HG03108 (cell line): Measurements from ENCODE around the gene PBXIP1.

Experiments
- ATAC-seq: cut with Tn5 transposase; IDR thresholded peaks from one replicate; pipeline ENCODE4 v1.9.1; 2021; ENCODE audit warnings: moderate library complexity; ENCODE audit not compliant: unreplicated experiment

The PBXIP1 gene, protein sequence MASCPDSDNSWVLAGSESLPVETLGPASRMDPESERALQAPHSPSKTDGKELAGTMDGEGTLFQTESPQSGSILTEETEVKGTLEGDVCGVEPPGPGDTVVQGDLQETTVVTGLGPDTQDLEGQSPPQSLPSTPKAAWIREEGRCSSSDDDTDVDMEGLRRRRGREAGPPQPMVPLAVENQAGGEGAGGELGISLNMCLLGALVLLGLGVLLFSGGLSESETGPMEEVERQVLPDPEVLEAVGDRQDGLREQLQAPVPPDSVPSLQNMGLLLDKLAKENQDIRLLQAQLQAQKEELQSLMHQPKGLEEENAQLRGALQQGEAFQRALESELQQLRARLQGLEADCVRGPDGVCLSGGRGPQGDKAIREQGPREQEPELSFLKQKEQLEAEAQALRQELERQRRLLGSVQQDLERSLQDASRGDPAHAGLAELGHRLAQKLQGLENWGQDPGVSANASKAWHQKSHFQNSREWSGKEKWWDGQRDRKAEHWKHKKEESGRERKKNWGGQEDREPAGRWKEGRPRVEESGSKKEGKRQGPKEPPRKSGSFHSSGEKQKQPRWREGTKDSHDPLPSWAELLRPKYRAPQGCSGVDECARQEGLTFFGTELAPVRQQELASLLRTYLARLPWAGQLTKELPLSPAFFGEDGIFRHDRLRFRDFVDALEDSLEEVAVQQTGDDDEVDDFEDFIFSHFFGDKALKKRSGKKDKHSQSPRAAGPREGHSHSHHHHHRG

GRCh38 chr1:154955718-154956543, at the start of gene PBXIP1:
Gene PBXIP1 (minus strand): TSS chr1:154956099. CDS start chr1:154953721, 2,378 bp downstream.
- peak; percentile 2 for ATAC-seq

DNA sequence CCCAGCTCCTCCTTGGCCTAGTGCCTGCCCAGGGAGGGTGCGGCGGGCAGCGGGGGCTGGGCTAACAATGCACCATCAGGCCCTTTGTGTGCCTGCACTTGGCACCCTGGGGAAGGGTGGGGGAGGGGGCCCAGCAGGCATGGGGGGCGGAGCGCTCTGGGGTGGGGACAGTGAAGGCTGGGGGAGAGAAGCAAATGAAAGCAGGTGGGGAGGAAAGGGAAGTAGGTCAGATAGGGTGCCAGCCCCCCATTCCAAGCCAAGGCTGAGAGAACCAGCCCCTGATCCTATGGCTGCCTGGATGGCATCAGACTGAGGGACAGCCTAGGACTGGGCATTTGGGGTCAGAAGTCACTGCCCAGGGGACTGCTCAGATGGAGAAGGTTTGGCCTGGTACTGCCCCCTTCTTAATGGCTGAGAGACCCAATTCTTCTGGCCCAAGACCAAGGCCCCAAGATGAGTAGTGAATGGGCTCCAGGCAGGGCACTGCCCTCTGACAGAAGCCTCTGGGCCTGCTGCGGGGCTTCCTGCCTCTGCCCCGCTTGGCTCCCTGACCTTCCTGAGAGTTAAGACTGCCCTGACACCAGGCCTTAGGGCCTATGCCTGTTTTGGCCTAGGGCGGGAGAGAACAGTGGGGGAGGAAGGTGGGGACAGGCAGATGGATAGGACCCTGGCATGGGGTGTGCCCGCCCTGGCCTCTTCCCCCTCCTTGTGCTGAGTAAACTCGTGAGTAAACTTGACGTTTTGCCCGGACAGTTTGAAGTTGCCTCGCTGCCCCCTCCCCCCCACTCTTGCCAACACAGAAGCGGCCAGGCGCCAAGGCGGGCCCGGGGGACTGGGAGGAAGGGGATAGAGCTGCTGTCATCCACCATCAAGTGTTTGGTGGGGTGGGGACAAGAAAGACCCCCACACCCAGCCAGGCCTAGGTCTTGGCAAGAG, 49.4 kb upstream of the PBXIP1 start:
- ATAC-seq = no peak

DNA sequence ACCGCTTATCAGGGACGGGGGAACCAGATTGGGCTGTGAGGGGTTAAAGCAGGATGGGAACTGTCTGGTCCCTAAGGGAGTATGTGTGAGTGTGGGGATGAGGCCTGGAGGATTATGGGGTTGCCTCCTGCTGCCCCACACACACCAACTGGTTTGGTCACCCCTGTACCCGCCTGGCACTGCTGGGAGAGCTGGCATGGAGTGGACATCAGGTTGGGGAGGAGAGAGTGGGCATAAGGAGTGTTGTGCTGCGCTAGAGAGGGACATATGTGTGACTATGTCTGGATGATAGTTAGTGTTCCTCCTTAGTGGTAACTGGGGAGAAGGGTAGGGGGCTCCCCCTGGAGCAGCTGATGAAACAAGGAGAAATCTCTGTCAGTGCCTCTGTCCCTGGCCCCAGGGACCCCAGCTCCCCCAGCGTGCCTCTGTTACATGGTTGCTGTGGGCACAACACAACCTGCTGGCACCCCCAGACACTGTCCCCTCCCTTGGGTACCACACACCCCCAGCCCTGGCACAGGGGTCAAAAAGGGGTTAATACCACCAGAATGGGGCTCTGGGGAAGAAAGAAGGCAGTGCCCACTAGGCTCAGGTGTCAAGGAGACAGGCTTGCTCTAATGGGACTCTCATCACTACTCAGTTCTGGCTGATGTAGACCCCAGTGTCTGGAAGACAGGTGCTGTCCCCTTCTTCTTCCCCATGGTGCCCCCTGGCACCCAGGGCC, 48.6 kb upstream of the PBXIP1 start:
- no peak for ATAC-seq

DNA sequence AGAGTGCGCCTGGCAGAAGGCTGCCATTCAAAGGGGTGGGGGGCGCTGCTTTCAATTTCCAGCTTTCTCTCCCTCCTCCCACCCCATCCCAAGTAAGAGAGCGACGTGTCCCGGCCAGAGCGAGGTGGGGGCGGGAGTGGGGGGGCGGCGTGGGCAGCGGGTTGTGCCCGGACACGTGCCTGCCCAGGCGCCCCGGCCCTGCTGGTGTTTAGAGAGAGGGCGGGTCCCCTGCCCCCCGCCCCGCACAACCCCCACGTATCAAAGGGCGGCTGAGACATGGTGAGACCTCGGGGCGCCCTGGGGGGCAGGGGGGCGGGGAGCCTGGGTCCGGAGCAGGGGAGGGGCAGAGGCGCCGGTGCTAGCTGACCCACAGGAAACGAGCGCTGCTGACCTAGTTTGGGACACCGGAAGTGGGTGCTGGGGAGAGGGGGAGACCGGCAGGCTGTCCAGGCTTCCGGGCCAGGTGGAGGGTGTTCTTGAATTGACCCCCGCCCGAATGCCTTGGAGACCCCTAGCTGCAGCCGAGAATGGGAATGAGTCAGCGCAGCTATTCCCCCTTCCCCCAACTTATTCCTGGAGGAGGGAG, 48.0 kb upstream of the PBXIP1 start:
- no peak for ATAC-seq

DNA sequence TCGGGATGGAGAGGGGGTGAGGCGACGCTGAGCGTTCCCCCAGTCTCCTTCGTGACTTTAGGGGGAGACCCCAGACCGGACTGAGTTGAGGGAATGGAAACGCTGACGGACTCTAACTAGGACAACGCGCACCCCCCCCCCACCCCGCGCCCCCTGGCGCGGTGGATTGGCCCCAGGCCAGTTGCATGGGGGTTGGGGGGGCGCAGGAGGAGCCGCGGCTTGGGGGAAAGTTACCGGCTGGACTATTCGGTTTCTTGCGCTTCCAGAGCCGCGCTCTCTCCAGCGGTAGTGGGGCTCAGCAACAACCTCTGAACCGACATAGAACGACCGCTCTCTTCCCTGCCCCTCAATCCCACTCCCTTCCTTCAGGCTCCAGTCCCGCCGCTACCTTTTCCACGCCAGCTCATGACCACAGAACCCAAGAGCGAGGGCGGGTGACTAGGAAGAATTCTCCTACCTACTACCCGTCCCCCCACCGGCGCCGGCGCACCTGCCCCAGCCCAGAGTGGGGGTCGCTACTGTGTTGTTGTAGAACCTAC, 47.4 kb upstream of the PBXIP1 start:
- no peak for ATAC-seq

DNA sequence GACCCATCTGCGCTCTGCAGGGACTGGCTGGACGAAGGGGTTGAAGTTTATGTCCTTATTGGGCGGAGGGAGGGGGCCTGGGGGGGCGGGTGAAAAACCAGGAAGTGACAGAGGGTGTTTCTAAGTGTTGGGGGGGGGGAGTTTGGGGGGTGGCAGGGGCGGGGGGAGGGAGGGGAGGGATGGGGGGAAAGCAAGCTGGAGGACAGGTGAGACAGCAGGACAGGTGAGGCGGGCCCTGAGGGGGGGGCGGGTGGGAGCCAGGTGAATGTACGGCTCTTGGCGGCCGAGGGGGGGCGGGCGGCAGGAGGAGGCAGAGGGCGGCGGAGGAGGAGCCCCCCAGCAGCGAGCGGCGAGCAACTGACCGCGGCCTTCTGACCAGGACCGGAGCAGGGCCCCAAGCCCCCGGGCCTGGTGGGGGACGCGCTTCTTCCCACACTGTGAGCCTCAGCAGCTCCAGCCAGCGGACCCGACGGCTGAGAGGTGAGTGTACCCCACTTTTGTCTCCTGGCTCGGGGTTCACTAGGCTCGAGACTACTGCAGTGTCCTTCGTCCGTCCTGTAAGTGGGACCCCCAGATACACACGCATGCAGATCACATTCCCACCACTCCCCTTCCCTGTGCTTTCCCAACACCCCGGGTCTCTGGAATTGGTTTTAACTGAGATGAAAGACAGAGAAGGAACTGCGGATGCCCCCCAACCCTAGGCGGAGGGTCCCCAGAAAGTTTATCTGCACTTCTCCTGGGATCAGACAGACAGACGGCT, 46.7 kb upstream of the PBXIP1 start, which contains the start of gene ZBTB7B:
Gene ZBTB7B, plus strand, starts transcription at position 339 of the 763 bp plus-strand sequence. CDS start 11,859 bp downstream, outside the sequence.
- no peak for ATAC-seq

DNA sequence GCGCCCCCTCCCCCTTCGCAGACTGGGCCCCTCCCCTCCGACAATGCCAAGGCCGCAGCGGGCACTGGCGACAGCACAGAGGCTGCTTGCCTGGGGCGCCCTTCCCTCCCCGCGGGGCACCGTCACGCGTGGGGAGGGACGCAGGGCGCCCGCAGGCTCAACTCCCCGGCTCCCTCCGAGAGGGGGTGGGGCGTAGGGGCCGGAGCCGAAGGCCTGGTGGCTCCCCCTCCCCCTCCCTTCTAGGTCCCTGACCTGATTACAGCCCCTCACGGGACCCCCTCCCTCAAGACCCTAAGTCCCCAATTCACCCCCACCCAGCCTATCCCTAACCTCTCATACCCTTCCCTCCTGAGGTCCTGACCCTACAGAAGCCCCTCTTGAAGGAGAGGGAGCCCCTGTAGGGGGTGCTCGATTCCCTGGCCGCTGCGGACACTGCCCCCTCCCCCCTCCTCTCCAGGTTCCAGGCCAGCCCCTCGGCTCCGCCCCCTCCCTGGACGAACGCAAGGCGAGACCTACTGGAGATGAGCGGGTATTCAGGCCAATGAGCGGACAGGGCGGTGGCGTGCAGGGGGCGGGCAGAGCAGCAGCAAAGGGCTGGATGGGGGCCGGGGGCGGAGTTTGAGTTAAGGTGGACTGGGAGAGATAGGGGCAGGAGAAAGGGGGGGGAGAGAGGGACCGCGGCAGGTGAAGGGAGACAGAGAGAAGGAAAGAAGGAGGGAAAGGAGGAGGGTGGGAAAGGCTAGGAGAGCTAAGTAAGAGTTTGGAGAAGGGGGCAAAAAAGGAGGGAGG, 46.0 kb upstream of the PBXIP1 start:
- peak; percentile 47 for ATAC-seq

DNA sequence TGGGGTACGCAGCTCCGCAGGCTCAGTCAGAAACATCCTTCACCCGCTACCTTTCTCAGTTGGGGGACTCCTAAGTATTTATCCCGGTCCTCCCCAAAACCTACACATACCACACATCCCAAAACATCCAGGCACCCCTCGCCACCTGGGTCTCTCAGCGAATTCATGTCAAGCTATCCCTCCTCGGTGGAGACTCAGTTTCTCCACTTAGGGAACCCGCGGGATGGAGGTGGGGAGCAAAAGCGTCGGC, 45.5 kb upstream of the PBXIP1 start:
- ATAC-seq = no peak

DNA sequence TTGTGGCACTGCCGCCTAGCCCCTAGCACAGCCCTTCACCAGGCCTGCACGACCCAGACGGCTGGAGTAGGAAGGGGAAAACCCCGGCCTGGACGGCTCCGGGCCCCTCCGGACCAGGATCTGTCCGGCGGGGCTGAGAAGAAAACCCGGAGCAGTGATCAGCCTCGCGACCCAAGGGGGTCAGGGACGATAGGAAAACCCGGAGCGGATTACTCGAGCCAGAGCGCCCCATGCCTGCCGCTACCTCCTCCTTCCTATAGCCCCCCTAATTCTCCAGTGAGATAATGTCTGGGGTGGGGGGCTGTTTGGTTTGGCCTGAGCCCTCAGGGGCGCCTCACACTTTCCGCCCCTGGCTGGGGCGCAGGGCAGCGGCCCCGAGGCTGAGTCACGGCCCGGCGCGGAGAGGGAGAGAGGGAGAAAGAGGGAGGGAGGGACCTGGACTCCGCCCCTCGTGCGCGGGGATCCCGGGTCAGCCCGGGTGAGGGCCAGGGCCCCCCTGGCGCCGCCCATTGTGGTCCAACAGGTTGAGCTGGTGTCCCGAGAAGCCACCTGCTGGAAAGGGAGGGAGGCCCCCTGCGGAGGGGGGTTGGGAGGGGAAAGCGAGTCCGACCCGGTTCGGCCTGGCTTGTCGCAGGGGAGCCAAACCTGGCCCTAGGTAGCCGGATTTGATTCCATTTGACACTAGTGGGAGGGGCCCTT, 45.0 kb upstream of the PBXIP1 start:
- ATAC-seq = peak; percentile 41

DNA sequence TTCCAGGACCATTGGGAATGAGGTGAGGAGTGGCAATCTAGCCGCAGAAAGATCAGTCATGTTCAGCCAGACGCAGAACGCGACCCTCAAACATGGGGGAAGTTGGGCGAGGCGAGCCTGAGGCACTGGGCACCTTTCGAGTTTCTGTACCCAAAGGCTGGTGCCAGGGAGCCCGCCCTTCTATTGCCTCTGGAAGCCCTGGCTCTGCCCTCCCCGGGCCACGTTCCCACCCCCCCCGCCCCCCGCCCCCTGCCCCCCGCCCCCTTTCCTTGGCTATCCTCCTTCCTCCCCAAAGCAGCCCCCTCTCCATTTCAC, 44.5 kb upstream of the PBXIP1 start:
- ATAC-seq = no peak

- ATAC-seq = no peak
These were observed 43.9 kb upstream of the PBXIP1 start for GRCh38 chr1:154999571-155000410.

DNA sequence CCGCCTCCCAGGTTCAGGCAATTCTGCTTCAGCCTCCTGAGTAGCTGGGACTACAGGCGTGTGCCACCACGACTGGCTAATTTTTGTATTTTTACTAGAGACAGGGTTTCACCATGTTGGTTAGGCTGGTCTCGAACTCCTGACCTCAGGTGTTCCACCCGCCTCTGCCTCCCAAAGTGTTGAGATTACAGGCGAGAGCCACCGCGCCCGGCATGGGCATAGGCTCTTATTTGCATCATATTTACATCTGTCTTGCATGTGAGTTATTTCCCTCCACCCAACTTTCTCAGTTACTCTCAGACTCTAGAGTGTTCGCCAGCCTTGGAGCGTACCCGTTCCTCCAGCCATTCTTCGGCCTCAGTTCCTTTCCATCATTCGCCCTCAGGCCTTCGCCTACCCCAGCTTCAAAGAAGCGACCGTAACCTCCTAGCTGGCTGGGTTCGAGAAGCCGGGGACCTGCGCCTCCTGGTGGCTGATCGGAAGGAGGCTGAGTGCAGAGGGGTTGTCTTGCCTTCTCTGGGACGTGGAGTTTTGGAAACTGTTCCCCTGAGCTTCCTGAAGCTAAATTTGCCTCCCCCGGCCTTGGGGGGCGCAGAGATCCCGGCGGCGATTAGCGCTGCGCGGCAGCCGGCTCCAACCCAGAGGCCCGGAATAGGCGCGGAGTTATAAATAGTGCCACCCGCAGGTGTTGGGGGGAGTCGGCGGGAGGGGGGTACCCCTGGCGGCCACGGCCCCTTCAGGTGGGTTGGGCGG, 43.1 kb upstream of the PBXIP1 start:
- no peak for ATAC-seq

DNA sequence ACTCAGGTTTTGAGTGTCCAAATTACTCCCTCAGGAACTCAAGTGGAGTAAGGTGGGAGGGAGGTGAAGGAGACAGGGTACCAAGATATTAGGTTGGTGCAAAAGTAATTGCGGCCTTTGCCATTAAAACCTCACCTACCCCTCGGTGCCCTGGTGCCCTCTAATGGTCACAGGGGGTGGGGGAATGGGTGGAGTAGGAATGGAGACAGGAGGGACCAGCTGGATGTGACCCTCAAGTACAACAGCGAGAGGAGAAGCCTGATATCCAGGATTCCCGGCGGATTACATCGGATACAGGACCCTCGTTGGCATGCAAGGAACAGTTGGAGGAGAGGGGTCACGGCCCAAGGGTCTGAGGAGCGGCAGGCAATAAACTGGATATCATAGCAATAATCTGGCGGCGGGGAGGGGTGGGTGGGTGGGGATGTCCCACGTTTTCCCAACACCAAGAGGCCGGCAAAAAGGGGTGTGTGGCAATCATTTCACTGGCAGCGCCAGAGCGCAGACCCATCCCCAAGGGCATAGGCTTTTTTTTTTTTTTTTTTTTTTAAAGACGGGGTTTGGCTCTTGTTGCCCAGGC, 42.4 kb upstream of the PBXIP1 start:
- no peak for ATAC-seq

DNA sequence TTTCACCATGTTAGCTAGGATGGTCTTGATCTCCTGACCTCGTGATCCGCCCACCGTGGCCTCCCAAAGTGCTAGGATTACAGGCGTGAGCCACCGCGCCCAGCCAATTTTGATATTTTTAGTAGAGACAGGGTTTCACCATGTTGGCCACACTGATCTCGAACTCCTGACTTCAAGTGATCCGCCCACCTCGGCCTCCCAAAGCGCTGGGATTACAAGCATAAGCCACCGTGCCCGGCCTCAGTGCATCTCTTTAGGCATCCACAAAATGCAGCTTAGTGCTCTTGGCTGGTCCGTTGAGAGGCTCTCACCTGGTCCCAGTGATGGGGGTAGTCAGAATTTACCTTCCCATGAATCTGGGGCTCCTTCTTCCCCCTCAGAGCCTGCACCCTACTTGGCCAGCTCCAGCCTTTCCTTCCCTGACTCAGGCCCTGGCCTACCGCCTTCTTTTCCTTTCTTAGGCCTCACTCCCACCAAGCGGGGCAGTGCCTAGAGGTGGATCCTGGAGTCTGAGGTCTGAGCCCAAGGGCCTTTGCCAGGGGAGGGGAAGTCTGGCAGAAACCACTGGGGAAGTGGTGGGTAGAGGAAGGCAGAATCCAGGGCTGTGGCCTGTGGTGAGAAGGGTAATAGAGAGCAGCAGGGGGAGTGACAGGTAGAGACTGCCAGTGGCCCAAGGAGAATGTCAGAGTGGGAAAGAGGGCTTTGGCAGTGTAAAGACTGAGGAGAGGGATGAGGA, 41.2 kb upstream of the PBXIP1 start:
- ATAC-seq = no peak
